K562 (cell line): ENCODE measurements around the gene LRRC4. TPM values are rescaled to one million over a fixed set of nuclear protein-coding genes. Genes with fewer than 3 reads are reported as not detected.
A peak's percentile ranks its signal among the peaks of the same experiment; 100 is the strongest.

ENCODE experiments used
- ARID1B ChIP-seq: fragments of 450-650 bp; IDR thresholded peaks from 2 replicates; pipeline ENCODE4 v1.6.1; 2016; ENCODE audit warnings: antibody characterized with exemption, mild to moderate bottlenecking, inconsistent platforms
- BHLHE40 ChIP-seq: IDR thresholded peaks from 2 replicates; pipeline ENCODE4 v1.6.1; 2011; ENCODE audit warnings: low read length, improper control_type of control experiment
- FOXP4 ChIP-seq: sonication (generic); formaldehyde crosslinking; IDR thresholded peaks from 2 replicates; pipeline ENCODE4 v1.8.0; 2022; ENCODE audit warnings: mild to moderate bottlenecking, missing genetic modification reagents, borderline replicate concordance
- GABPB1 ChIP-seq: sonication (generic); formaldehyde crosslinking; IDR thresholded peaks from 2 replicates; pipeline ENCODE4 v1.8.0; 2022; ENCODE audit warnings: mild to moderate bottlenecking, missing genetic modification reagents
- HCFC1 ChIP-seq: IDR thresholded peaks from 2 replicates; pipeline ENCODE4 v1.6.1; 2012; ENCODE audit warnings: low read depth, low read length, improper control_type of control experiment
- HMG20A ChIP-seq: fragments of 450-650 bp; formaldehyde crosslinking; conservative IDR thresholded peaks from 2 replicates; pipeline ENCODE4 v1.4.0; 2020; ENCODE audit warnings: mild to moderate bottlenecking, mixed read lengths
- HNRNPUL1 ChIP-seq: fragments of 200-400 bp; formaldehyde crosslinking; IDR thresholded peaks from 2 replicates; pipeline ENCODE4 v1.6.1; 2017; ENCODE audit warnings: low read length
- IFI16 ChIP-seq: fragments of 250-450 bp; sonication (Bioruptor Pico); IDR thresholded peaks from 2 replicates; pipeline ENCODE4 v2.1.2; 2022; ENCODE audit warnings: mild to moderate bottlenecking, inconsistent platforms
- ILF3 ChIP-seq: fragments of 450-650 bp; IDR thresholded peaks from 2 replicates; pipeline ENCODE4 v1.6.1; 2018; ENCODE audit warnings: antibody characterized with exemption, mild to moderate bottlenecking, moderate library complexity, borderline replicate concordance
- JUN ChIP-seq, 2 experiments: sonication (generic) in 1 of 2; formaldehyde crosslinking in 1 of 2; IDR thresholded peaks; 2 replicates each; pipeline versions ENCODE4 v1.6.1 to v1.8.0; 2012 to 2022; ENCODE audit warnings: borderline replicate concordance in 2 of 2, mild to moderate bottlenecking in 2 of 2, improper control_type of control experiment in 1 of 2, low read depth in 1 of 2, low read length in 1 of 2, missing genetic modification reagents in 1 of 2
- MCM7 ChIP-seq, 2 experiments: fragments of 450-650 bp; IDR thresholded peaks; 2 replicates each; pipeline ENCODE4 v1.6.1; 2016 to 2018
- MEF2A ChIP-seq: IDR thresholded peaks from 2 replicates; pipeline ENCODE4 v1.6.1; 2011; ENCODE audit warnings: low read depth, mild to moderate bottlenecking, low read length, moderate library complexity; ENCODE audit not compliant: control insufficient read depth
- MXI1 ChIP-seq: IDR thresholded peaks from 2 replicates; pipeline ENCODE4 v1.6.1; 2011; ENCODE audit warnings: low read depth, mild to moderate bottlenecking, improper control_type of control experiment, low read length
- PCBP2 ChIP-seq: fragments of 200-400 bp; formaldehyde crosslinking; IDR thresholded peaks from 2 replicates; pipeline ENCODE4 v1.6.1; 2018; ENCODE audit warnings: low read length, low read depth, mild to moderate bottlenecking, moderate library complexity; ENCODE audit not compliant: poor library complexity, severe bottlenecking
- PML ChIP-seq: IDR thresholded peaks from 2 replicates; pipeline ENCODE4 v1.6.1; 2012; ENCODE audit warnings: low read length, inconsistent platforms
- POLR2AphosphoS5 ChIP-seq: IDR thresholded peaks from 2 replicates; pipeline ENCODE4 v1.6.1; 2011; ENCODE audit warnings: mild to moderate bottlenecking, low read depth, low read length, moderate library complexity; ENCODE audit not compliant: control insufficient read depth, insufficient read depth
- POLR2H ChIP-seq: IDR thresholded peaks from 2 replicates; pipeline ENCODE4 v1.6.1; 2016; ENCODE audit warnings: missing genetic modification characterization, low read depth, mild to moderate bottlenecking, control low read depth, missing compliant biosample characterization, moderate library complexity
- SIN3B ChIP-seq: fragments of 450-650 bp; IDR thresholded peaks from 2 replicates; pipeline ENCODE4 v1.6.1; 2017; ENCODE audit warnings: low read depth, mild to moderate bottlenecking, moderate library complexity
- THAP12 ChIP-seq: fragments of 250-450 bp; sonication (Bioruptor Pico); IDR thresholded peaks from 2 replicates; pipeline ENCODE4 v1.9.0; 2021; ENCODE audit warnings: mild to moderate bottlenecking, inconsistent platforms
- ZFPM2 ChIP-seq: fragments of 250-450 bp; sonication (Bioruptor Pico); IDR thresholded peaks from 2 replicates; pipeline ENCODE4 v1.5.1; 2022; ENCODE audit warnings: mild to moderate bottlenecking
- ZNF217 ChIP-seq: sonication (generic); formaldehyde crosslinking; IDR thresholded peaks from 2 replicates; pipeline ENCODE4 v1.8.0; 2022; ENCODE audit warnings: mild to moderate bottlenecking, missing genetic modification reagents
- ZNF24 ChIP-seq: fragments of 450-650 bp; IDR thresholded peaks from 2 replicates; pipeline ENCODE4 v1.6.1; 2016
- ZNF311 ChIP-seq: fragments of 250-450 bp; sonication (Bioruptor Pico); IDR thresholded peaks from 2 replicates; pipeline ENCODE4 v1.4.0; 2020; ENCODE audit warnings: mild to moderate bottlenecking, moderate library complexity
- polyA plus RNA-seq, 8 experiments: library from polyadenylated mRNA; depleted of rRNA in 4 of 8; stranded (reverse) in 5 of 8; unstranded in 3 of 8; fragments of >200 nt; fragmentation: Nextera tagmentation in 2 of 8; fragmentation: Illumina TruSeq in 1 of 8; extraction: Ambion mirVana in 2 of 8; extraction: Trizol in 1 of 8; gene quantifications; 2 replicates each; pipeline versions ENCODE4 v1.2.1 to v1.2.3, GENCODE V29; 2011 to 2014; ENCODE audit warnings: inconsistent platforms in 1 of 8, missing spikeins in 1 of 8
- total RNA-seq, 7 experiments: library from RNA; depleted of rRNA in 6 of 7; stranded (reverse); fragments of >200 nt in 6 of 7; fragmentation: Illumina TruSeq in 2 of 7; extraction: Trizol in 2 of 7; gene quantifications; 2 replicates each; pipeline versions ENCODE4 v1.2.1 to v1.2.3, GENCODE V29; 2011 to 2021; ENCODE audit warnings: low replicate concordance in 1 of 7
- TF ChIP-seq, protein P1 (sequence below): sonication (generic); formaldehyde crosslinking; IDR thresholded peaks from 2 replicates; pipeline ENCODE4 v1.8.0; 2022; ENCODE audit warnings: mild to moderate bottlenecking, missing genetic modification reagents
- TF ChIP-seq, protein P2 (sequence below): fragments of 450-650 bp; IDR thresholded peaks from 2 replicates; pipeline ENCODE4 v1.6.1; 2017; ENCODE audit warnings: mild to moderate bottlenecking, moderate library complexity

LRRC4 gene
- total and polyA plus RNA-seq, 9 of the 15 experiments (the other 6 are each of a cell fraction or from before 2014, with no cell fraction given), result 0.04 to 0.11 TPM; not detected in 7

GRCh38 chr7:127993987-127994386, 37.2 kb downstream of the LRRC4 start (continued):
- TF ChIP-seq POLR2AphosphoS5 (no peak; the same call in 1 of the 2 replicates), ZNF311 (CRISPR knock-in tag) (no peak), ZNF24 (peak; percentile 70; the same call in 1 of the 2 replicates), POLR2H (tag) (no peak), ZFPM2 (no peak), MXI1 (no peak), PML (peak; percentile 37; the same call in 1 of the 2 replicates), GABPB1 (CRISPR knock-in tag) (no peak), IFI16 (no peak), ILF3 (no peak), ZNF217 (CRISPR knock-in tag) (no peak), HNRNPUL1 (no peak), HMG20A (no peak), ARID1B (peak; percentile 86), JUN (IDR thresholded peaks at IDR 0.05; ENCODE audit: borderline replicate concordance, low read depth, low read length) (no peak), JUN (CRISPR knock-in tag; IDR thresholded peaks at IDR 0.05; ENCODE audit: borderline replicate concordance) (no peak), PCBP2 (no peak), FOXP4 (no peak), MCM7 (IDR thresholded peaks at IDR 0.05) (no peak), SIN3B (no peak), BHLHE40 (no peak), MEF2A (no peak), HCFC1 (no peak), THAP12 (CRISPR knock-in tag) (no peak)
- TF ChIP-seq, protein P1, sequence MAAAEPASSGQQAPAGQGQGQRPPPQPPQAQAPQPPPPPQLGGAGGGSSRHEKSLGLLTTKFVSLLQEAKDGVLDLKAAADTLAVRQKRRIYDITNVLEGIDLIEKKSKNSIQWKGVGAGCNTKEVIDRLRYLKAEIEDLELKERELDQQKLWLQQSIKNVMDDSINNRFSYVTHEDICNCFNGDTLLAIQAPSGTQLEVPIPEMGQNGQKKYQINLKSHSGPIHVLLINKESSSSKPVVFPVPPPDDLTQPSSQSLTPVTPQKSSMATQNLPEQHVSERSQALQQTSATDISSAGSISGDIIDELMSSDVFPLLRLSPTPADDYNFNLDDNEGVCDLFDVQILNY (CRISPR knock-in tag), result no peak
- TF ChIP-seq, protein P2, sequence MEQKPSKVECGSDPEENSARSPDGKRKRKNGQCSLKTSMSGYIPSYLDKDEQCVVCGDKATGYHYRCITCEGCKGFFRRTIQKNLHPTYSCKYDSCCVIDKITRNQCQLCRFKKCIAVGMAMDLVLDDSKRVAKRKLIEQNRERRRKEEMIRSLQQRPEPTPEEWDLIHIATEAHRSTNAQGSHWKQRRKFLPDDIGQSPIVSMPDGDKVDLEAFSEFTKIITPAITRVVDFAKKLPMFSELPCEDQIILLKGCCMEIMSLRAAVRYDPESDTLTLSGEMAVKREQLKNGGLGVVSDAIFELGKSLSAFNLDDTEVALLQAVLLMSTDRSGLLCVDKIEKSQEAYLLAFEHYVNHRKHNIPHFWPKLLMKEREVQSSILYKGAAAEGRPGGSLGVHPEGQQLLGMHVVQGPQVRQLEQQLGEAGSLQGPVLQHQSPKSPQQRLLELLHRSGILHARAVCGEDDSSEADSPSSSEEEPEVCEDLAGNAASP, result no peak
